BLaER1 (cell line): ENCODE data around the gene PRCP.

Source experiments
- H3K27ac ChIP-seq: shearing (Covaris generic); formaldehyde crosslinking; 2 replicates; pipeline ENCODE4 v1.8.1; 2022
- H3K27me3 ChIP-seq: shearing (Covaris generic); formaldehyde crosslinking; 2 replicates; pipeline ENCODE4 v1.8.1; 2022
- H3K36me3 ChIP-seq: shearing (Covaris generic); formaldehyde crosslinking; 2 replicates; pipeline ENCODE4 v1.8.1; 2022
- H3K4me1 ChIP-seq: shearing (Covaris generic); formaldehyde crosslinking; 2 replicates; pipeline ENCODE4 v1.8.1; 2022
- H3K4me2 ChIP-seq: shearing (Covaris generic); formaldehyde crosslinking; 2 replicates; pipeline ENCODE4 v1.8.1; 2022
- H3K4me3 ChIP-seq: shearing (Covaris generic); formaldehyde crosslinking; 2 replicates; pipeline ENCODE4 v1.8.1; 2022
- H3K9ac ChIP-seq: shearing (Covaris generic); formaldehyde crosslinking; 2 replicates; pipeline ENCODE4 v1.8.1; 2022
- H3K9me3 ChIP-seq: shearing (Covaris generic); formaldehyde crosslinking; 2 replicates; pipeline ENCODE4 v1.8.1; 2022
- H4K20me1 ChIP-seq: shearing (Covaris generic); formaldehyde crosslinking; 2 replicates; pipeline ENCODE4 v1.8.1; 2022
- Cebpa-rat ChIP-seq: shearing (Covaris generic); IDR thresholded peaks from 2 replicates; pipeline ENCODE4 v1.8.1; 2022

The PRCP gene

DNA sequence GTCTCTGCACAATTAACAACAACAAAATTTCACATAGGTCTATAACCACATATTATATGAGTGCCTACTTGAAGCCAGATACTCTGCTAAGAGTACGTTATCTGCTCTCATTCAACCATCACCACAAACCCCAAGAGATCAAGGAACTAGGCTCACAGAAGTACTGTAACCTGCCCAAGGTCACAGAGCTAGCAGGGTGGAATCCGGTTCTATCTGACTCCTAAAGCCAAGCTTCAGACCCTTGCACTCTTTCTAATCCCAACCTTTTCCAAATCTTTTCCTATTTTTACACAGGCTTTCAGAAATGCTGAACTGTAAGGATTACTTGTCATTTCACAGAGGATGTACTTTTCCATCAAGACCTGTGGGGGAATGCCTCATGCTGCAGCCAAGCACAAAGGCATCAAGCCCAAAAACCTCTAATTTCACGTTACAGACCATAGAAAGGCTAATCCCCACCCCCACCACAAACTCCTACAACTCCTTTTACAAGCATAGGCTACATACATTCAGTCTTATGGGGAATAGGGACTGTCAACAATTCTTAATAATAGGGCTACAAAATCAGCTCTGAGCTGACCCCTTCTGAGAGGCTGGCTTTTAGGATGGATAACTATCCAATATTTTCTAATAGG, 927 bp downstream of the PRCP start:
- Histone ChIP-seq H3K4me2 (peak overlapping the region; percentile 94), H3K4me1 (peaks cover 38% of the 10 kb centered on the region), H4K20me1 (no peaks in the 10 kb centered on the region), H3K4me3 (peak overlapping the region; percentile 80), H3K27ac (no peak overlapping the region; the same call in 1 of the 2 replicates), H3K36me3 (no peaks in the 10 kb centered on the region), H3K27me3 (no peaks in the 10 kb centered on the region), H3K9me3 (no peaks in the 10 kb centered on the region), H3K9ac (peak overlapping the region; percentile 79)
- no peak for TF ChIP-seq Cebpa-rat

DNA sequence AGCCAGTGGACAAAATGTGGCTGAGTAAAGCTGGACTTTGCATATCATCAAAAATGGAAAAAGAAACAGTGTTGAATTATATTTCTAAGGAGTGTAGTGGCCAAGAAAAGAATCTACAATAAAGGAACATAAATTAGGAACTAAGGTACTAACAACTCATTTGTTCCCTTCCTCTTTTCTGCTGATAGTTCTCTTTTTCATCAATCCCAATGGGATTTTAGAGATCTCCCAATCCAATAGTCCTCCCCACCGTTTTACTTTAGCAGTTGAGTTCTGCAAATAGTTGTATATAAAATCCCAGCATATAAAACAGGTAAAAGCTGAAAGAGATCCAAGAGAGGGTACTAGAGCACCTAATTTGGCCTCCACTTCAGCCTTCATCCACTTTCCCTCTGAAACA, 2.0 kb downstream of the PRCP start:
- peaks cover 37% of the 10 kb centered on the region for H3K4me1 ChIP-seq
- no peaks in the 10 kb centered on the region for H3K9me3 ChIP-seq
- H3K9ac ChIP-seq: no peak overlapping the region
- no peak overlapping the region for H3K27ac ChIP-seq
- no peaks in the 10 kb centered on the region for H4K20me1 ChIP-seq
- no peak for TF ChIP-seq Cebpa-rat
- H3K27me3 ChIP-seq: no peaks in the 10 kb centered on the region
- peak overlapping the region; percentile 94 for H3K4me2 ChIP-seq
- H3K4me3 ChIP-seq: no peak overlapping the region
- no peaks in the 10 kb centered on the region for H3K36me3 ChIP-seq

DNA sequence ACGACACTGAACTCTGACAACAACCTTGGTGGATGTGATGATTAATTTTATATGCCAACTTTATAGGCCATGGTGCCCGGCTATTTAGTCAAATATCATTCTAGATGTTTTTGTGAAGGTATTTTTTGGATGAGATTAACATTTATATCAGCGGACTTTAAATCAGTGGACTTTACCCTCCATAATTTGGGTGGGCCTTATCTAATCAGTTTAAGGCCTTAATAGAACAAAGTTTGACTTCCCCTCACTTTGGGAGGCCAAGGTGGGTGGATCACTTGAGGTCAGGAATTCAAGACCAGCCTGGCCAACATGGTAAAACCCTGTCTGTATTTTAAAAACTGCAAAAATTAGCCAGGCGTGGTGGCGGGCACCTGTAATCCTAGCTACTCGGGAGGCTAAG, 4.0 kb downstream of the PRCP start:
- Histone ChIP-seq H3K4me2 (no peak overlapping the region), H4K20me1 (no peaks in the 10 kb centered on the region), H3K27me3 (no peaks in the 10 kb centered on the region), H3K9me3 (no peaks in the 10 kb centered on the region), H3K4me3 (no peak overlapping the region), H3K4me1 (peaks cover 22% of the 10 kb centered on the region), H3K36me3 (no peaks in the 10 kb centered on the region), H3K9ac (no peak overlapping the region), H3K27ac (no peak overlapping the region)
- no peak for TF ChIP-seq Cebpa-rat

DNA sequence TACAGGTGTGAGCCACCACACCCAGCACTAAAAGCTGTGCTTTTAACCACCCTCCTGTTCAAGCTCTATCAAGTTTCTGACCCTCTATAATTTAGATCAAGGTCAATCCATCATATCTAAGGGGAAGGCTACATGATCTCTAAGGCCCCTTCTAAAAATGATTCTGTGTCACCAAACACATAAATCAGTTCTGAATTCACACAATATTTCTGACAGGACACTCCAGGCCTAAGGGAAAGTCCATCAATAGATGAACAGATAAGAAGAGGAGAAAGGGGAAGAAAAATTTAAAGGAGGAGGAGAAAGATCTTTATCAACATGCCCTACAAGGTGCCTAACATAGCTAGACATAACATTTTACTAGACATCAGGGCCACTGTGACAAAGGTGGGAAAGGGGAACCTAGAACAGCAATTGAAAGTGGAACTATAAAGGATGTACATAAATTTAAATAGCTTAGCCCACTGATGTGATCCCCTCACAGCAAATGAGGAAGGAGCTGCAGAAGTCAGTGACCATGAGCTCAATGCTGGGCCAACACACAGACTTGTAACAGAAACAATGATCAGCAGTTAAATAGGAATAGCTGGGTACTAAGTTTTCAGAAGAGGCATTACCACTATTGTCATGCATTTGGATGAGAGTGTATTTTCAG, 4.7 kb downstream of the PRCP start:
- no peaks in the 10 kb centered on the region for H3K36me3 ChIP-seq
- no peak for TF ChIP-seq Cebpa-rat
- no peak overlapping the region for H3K27ac ChIP-seq
- H4K20me1 ChIP-seq: no peaks in the 10 kb centered on the region
- no peak overlapping the region for H3K4me3 ChIP-seq
- H3K27me3 ChIP-seq: no peaks in the 10 kb centered on the region
- H3K4me2 ChIP-seq: no peak overlapping the region
- H3K9me3 ChIP-seq: no peaks in the 10 kb centered on the region
- peaks cover 22% of the 10 kb centered on the region for H3K4me1 ChIP-seq
- no peak overlapping the region for H3K9ac ChIP-seq

DNA sequence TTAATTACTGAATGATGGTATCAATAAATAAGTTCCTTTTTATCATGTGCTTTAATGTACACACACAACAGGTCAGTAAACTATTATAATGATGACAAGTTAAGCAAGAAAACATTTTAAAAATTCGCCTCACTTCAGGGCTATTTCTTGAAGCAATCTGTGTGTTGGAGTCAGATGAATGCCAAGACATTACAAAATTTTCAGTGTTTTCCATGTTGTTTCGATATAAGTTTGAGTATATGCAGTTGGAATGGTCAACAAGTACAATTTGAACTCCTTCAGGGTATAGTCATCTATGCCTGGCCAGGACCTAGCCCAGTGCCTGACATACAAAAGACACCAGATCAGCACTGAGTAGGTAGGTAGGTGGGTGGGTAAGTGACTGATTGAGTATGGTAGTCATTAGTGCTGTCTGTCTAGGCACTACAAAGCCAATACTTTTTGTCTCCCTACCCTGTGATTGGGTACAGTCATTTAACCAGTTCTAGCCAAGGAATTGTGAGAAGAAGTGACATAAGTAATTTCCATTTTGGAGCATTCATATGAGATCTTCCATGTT, 7.5 kb downstream of the PRCP start:
- H3K4me2 ChIP-seq: no peak overlapping the region
- no peak overlapping the region for H3K27ac ChIP-seq
- TF ChIP-seq Cebpa-rat: no peak
- H3K27me3 ChIP-seq: no peaks in the 10 kb centered on the region
- H3K9me3 ChIP-seq: no peaks in the 10 kb centered on the region
- H3K9ac ChIP-seq: no peak overlapping the region
- H3K36me3 ChIP-seq: no peaks in the 10 kb centered on the region
- no peaks in the 10 kb centered on the region for H4K20me1 ChIP-seq
- no peak overlapping the region for H3K4me3 ChIP-seq
- peaks cover 12% of the 10 kb centered on the region for H3K4me1 ChIP-seq

DNA sequence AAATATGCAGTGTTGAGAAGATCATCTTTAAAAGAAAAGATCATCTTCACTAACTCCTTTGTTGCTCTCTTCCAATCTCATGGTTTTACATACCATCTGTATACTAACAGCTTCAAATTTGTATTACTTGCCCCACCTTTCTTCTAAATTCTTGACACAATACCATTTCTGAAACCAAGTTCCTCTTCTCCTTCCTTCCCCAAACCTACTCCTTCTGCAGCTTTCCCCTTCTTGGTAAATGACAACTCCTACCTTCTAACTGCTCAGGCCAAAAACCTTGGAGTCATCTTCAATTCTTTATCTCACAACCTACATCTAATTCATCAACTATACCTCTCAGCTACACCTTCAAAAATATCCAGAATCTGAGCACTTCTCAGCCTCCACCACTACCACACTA, 9.3 kb downstream of the PRCP start:
- no peak overlapping the region for H3K4me2 ChIP-seq
- no peaks in the 10 kb centered on the region for H3K27me3 ChIP-seq
- H4K20me1 ChIP-seq: no peaks in the 10 kb centered on the region
- no peak overlapping the region for H3K9ac ChIP-seq
- H3K36me3 ChIP-seq: no peaks in the 10 kb centered on the region
- TF ChIP-seq Cebpa-rat: no peak
- H3K27ac ChIP-seq: no peak overlapping the region
- H3K4me1 ChIP-seq: peaks cover 20% of the 10 kb centered on the region
- no peaks in the 10 kb centered on the region for H3K9me3 ChIP-seq
- H3K4me3 ChIP-seq: no peak overlapping the region

DNA sequence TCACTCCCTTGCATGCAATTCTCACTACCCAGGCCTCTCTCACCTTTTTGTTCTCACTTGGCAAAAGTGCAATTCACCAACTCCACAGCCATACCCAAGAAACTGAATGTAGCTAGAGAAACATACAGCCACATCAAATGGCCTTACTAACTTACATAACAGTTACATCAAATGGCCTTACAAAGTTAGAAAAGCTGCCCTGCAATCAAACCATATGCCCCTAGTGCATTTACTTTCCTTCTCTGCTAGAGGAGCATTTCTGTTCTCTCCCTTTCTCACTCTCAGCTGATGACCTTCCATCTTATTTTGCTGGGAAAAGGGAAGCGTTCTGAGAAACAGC, 10.3 kb downstream of the PRCP start:
- no peak overlapping the region for H3K4me3 ChIP-seq
- H3K4me2 ChIP-seq: peak overlapping the region; percentile 42; the same call in 1 of the 2 replicates
- no peaks in the 10 kb centered on the region for H3K27me3 ChIP-seq
- H3K9ac ChIP-seq: no peak overlapping the region
- no peaks in the 10 kb centered on the region for H4K20me1 ChIP-seq
- TF ChIP-seq Cebpa-rat: no peak
- H3K4me1 ChIP-seq: peaks cover 20% of the 10 kb centered on the region
- no peaks in the 10 kb centered on the region for H3K36me3 ChIP-seq
- H3K9me3 ChIP-seq: no peaks in the 10 kb centered on the region
- H3K27ac ChIP-seq: no peak overlapping the region

DNA sequence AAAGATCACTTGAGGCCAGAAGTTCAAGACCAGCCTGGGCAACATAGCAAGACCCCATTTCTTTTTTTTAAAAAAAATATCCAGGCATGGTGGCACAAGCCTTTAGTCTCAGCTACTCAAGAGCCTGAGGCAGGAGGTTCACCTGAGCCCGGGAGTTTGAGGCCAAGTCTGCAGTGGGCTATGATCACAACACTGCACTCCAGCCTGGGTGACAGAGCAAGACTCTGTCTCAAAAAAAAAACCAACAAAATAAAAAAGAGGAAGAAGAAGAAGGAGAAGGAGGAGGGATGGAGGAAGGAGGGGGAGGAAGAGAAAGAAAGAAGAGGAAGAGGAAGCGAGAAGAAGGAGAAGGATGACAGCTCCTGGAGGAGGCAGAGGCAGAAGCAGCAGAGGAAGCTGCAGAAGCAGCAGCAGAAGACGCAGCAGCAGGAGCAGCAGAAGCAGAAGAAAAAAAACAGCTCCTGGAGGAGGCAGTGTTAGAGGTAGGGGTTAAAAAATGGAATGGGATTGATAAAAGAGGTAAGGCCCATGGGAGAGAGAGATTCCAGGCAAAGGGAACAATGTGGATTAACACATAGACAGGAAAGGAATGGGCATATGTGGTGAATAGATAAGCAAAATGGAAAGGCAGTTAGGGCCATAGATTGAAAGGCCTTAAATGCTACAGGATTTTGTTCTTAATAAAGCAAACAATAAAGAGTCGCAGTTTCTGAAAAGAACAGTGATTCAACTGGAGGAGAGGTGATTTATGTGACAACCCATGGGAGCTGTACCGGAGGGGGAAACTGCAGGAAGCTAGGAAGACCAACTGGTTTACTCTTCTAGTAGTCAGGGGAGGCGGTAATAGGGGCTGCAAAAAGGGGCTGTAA, 10.9 kb downstream of the PRCP start:
- Histone ChIP-seq H3K4me3 (no peak overlapping the region), H4K20me1 (no peaks in the 10 kb centered on the region), H3K4me1 (peaks cover 24% of the 10 kb centered on the region), H3K27me3 (no peaks in the 10 kb centered on the region), H3K9me3 (no peaks in the 10 kb centered on the region), H3K4me2 (peak overlapping the region; percentile 42), H3K9ac (no peak overlapping the region), H3K27ac (no peak overlapping the region), H3K36me3 (no peaks in the 10 kb centered on the region)
- TF ChIP-seq Cebpa-rat: no peak

DNA sequence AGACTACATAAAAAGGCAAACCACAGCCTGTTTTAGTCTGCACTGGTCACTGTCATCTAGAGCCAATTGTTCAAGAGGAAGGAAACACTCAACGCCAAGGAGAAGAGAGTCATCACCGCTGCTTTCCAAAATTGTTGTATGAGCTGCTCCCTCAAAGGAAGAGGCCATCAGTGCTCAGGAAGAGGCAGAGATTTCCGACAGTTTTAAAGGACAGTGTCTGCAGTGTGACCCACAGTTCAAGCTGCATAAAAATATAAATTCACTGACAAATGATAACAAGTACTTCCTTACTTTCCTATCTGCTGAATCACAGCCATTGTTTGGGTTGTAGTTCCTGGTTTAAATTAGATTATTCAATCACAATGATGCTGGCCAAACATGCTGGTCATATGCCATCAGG, 16.4 kb downstream of the PRCP start:
- no peak overlapping the region for H3K27ac ChIP-seq
- no peaks in the 10 kb centered on the region for H3K36me3 ChIP-seq
- H3K9ac ChIP-seq: peak overlapping the region; percentile 38; the same call in 1 of the 2 replicates
- H3K4me1 ChIP-seq: peaks cover 30% of the 10 kb centered on the region
- no peaks in the 10 kb centered on the region for H3K27me3 ChIP-seq
- no peak overlapping the region for H3K4me3 ChIP-seq
- peak overlapping the region; percentile 57 for H3K4me2 ChIP-seq
- no peak for TF ChIP-seq Cebpa-rat
- no peaks in the 10 kb centered on the region for H4K20me1 ChIP-seq
- peaks cover 14% of the 10 kb centered on the region for H3K9me3 ChIP-seq
